Skeletal muscle satellite cell (primary cell): Measurements from ENCODE around the gene DHX30.

Experiments used
- H3K27me3 ChIP-seq: 2 replicates; pipeline ENCODE4 v1.7.0; 2013; ENCODE audit warnings: low read length; ENCODE audit not compliant: control insufficient read depth, insufficient read depth
- H3K36me3 ChIP-seq: 2 replicates; pipeline ENCODE4 v1.7.0; 2013; ENCODE audit warnings: mild to moderate bottlenecking, control low read depth, low read length; ENCODE audit not compliant: insufficient read depth
- H3K4me1 ChIP-seq: 2 replicates; pipeline ENCODE4 v1.7.0; 2013; ENCODE audit warnings: low read length; ENCODE audit not compliant: control insufficient read depth, insufficient read depth
- H3K4me2 ChIP-seq: 2 replicates; pipeline ENCODE4 v1.7.0; 2013; ENCODE audit warnings: mild to moderate bottlenecking, low read length
- H3K4me3 ChIP-seq: 2 replicates; pipeline ENCODE4 v1.7.0; 2013; ENCODE audit warnings: low read length
- H3K9ac ChIP-seq: 2 replicates; pipeline ENCODE4 v1.7.0; 2013; ENCODE audit warnings: mild to moderate bottlenecking, low read depth, low read length, moderate library complexity
- H3K9me3 ChIP-seq: replicated peaks from 2 replicates; pipeline ENCODE4 v1.7.0; 2013; ENCODE audit warnings: mild to moderate bottlenecking, control low read depth, low read length

The DHX30 gene

GRCh38 chr3:47857151-47857550, 54.2 kb downstream of the DHX30 start:
- Histone ChIP-seq H3K9me3 (no peaks in the 10 kb centered on the region), H3K4me3 (no peak overlapping the region), H3K4me2 (no peak overlapping the region), H3K9ac (no peak overlapping the region), H3K27me3 (no peaks in the 10 kb centered on the region), H3K36me3 (peaks cover 74% of the 10 kb centered on the region), H3K4me1 (no peaks in the 10 kb centered on the region)

- Histone ChIP-seq H3K9me3 (no peaks in the 10 kb centered on the region), H3K9ac (no peak overlapping the region), H3K27me3 (no peaks in the 10 kb centered on the region), H3K36me3 (peaks cover 64% of the 10 kb centered on the region), H3K4me3 (no peak overlapping the region), H3K4me1 (no peaks in the 10 kb centered on the region), H3K4me2 (no peak overlapping the region)
Measured at GRCh38 chr3:47859956-47860605, 57.1 kb downstream of the DHX30 start.

- Histone ChIP-seq H3K9me3 (no peaks in the 10 kb centered on the region), H3K27me3 (no peaks in the 10 kb centered on the region), H3K36me3 (peaks cover 65% of the 10 kb centered on the region), H3K4me3 (no peak overlapping the region), H3K4me2 (no peak overlapping the region), H3K9ac (no peak overlapping the region), H3K4me1 (no peaks in the 10 kb centered on the region)
Measured at GRCh38 chr3:47863391-47864128, 60.6 kb downstream of the DHX30 start.

GRCh38 chr3:47865192-47865591, 62.3 kb downstream of the DHX30 start:
- no peaks in the 10 kb centered on the region for H3K9me3 ChIP-seq
- H3K27me3 ChIP-seq, result no peaks in the 10 kb centered on the region
- peaks cover 70% of the 10 kb centered on the region for H3K36me3 ChIP-seq
- no peak overlapping the region for H3K4me3 ChIP-seq
- H3K4me1 ChIP-seq, result no peaks in the 10 kb centered on the region
- H3K4me2 ChIP-seq, result no peak overlapping the region
- H3K9ac ChIP-seq, result no peak overlapping the region

- peaks cover 81% of the 10 kb centered on the region for H3K36me3 ChIP-seq
- no peaks in the 10 kb centered on the region for H3K4me1 ChIP-seq
- H3K4me2 ChIP-seq, result no peak overlapping the region
- no peak overlapping the region for H3K4me3 ChIP-seq
- H3K27me3 ChIP-seq, result no peaks in the 10 kb centered on the region
- no peak overlapping the region for H3K9ac ChIP-seq
- no peaks in the 10 kb centered on the region for H3K9me3 ChIP-seq
Measured at GRCh38 chr3:47867451-47868044, 64.6 kb downstream of the DHX30 start.

- Histone ChIP-seq H3K9me3 (no peaks in the 10 kb centered on the region), H3K36me3 (peaks cover 85% of the 10 kb centered on the region), H3K4me3 (no peak overlapping the region), H3K4me2 (no peak overlapping the region), H3K27me3 (no peaks in the 10 kb centered on the region), H3K4me1 (no peaks in the 10 kb centered on the region), H3K9ac (no peak overlapping the region)
Measured at GRCh38 chr3:47868306-47868705, 65.4 kb downstream of the DHX30 start.

GRCh38 chr3:47870156-47870555, 67.2 kb downstream of the DHX30 start:
- peaks cover 84% of the 10 kb centered on the region for H3K36me3 ChIP-seq

GRCh38 chr3:47870702-47871260, 67.8 kb downstream of the DHX30 start:
- H3K27me3 ChIP-seq, result no peaks in the 10 kb centered on the region
- H3K4me2 ChIP-seq, result no peak overlapping the region
- peaks cover 83% of the 10 kb centered on the region for H3K36me3 ChIP-seq
- no peak overlapping the region for H3K9ac ChIP-seq
- no peak overlapping the region for H3K4me3 ChIP-seq
- no peaks in the 10 kb centered on the region for H3K4me1 ChIP-seq
- no peaks in the 10 kb centered on the region for H3K9me3 ChIP-seq

More at GRCh38 chr3:47870156-47870555, 67.2 kb downstream of the DHX30 start:
- Histone ChIP-seq H3K4me1 (no peaks in the 10 kb centered on the region), H3K27me3 (no peaks in the 10 kb centered on the region), H3K9ac (no peak overlapping the region), H3K9me3 (no peaks in the 10 kb centered on the region), H3K4me3 (no peak overlapping the region), H3K4me2 (no peak overlapping the region)

- no peak overlapping the region for H3K9ac ChIP-seq
- no peaks in the 10 kb centered on the region for H3K27me3 ChIP-seq
- peaks cover 84% of the 10 kb centered on the region for H3K36me3 ChIP-seq
- H3K4me2 ChIP-seq, result no peak overlapping the region
- no peaks in the 10 kb centered on the region for H3K9me3 ChIP-seq
- no peaks in the 10 kb centered on the region for H3K4me1 ChIP-seq
- H3K4me3 ChIP-seq, result no peak overlapping the region
Measured at GRCh38 chr3:47871389-47871788, 68.5 kb downstream of the DHX30 start.

- H3K4me2 ChIP-seq, result no peak overlapping the region
- H3K36me3 ChIP-seq, result peaks cover 70% of the 10 kb centered on the region
- H3K9ac ChIP-seq, result no peak overlapping the region
- no peaks in the 10 kb centered on the region for H3K27me3 ChIP-seq
- H3K9me3 ChIP-seq, result no peaks in the 10 kb centered on the region
- H3K4me1 ChIP-seq, result peaks cover 8% of the 10 kb centered on the region
- H3K4me3 ChIP-seq, result no peak overlapping the region
Measured at GRCh38 chr3:47872916-47873315, 70.0 kb downstream of the DHX30 start.

- H3K4me1 ChIP-seq, result peaks cover 9% of the 10 kb centered on the region
- no peak overlapping the region for H3K4me2 ChIP-seq
- no peak overlapping the region for H3K4me3 ChIP-seq
- peaks cover 55% of the 10 kb centered on the region for H3K36me3 ChIP-seq
- H3K27me3 ChIP-seq, result no peaks in the 10 kb centered on the region
- H3K9me3 ChIP-seq, result no peaks in the 10 kb centered on the region
- no peak overlapping the region for H3K9ac ChIP-seq
Measured at GRCh38 chr3:47874438-47874837, 71.5 kb downstream of the DHX30 start.
